Right lobe of liver (tissue), 4 donors: Measurements from ENCODE around the gene IMP4.

ENCODE experiments used
- CTCF ChIP-seq, 4 donors: fragments of 200-600 bp in 3 of 4; fragments of 450-650 bp in 1 of 4; IDR thresholded peaks; one replicate each; pipeline versions ENCODE4 v1.5.1 to v1.8.0; 2016 to 2022; ENCODE audit warnings: antibody characterized with exemption in 4 of 4, mild to moderate bottlenecking in 2 of 4
- POLR2A ChIP-seq: fragments of 450-650 bp; IDR thresholded peaks from one replicate; pipeline ENCODE4 v1.6.1; 2017; ENCODE audit warnings: antibody characterized with exemption, mild to moderate bottlenecking
- donor health status: DM: no; HTN: no; CAD: no.
- donor health status: DM: no; HTN: no; CAD: no.
- donor health status: DM: no; HTN: yes; CAD: no.

- TF ChIP-seq CTCF (IDR thresholded peaks at IDR 0.05) (no peak), POLR2A (no peak)
Observed at GRCh38 chr2:130352237-130352636, 9.5 kb downstream of the IMP4 start.
